ENCODE data around the gene ST8SIA6. TPM values are rescaled to one million over a fixed set of nuclear protein-coding genes. Genes with fewer than 3 reads are reported as not detected.

Gene ST8SIA6
- total RNA-seq, 2 experiments from 2014 or later: not detected

DNA sequence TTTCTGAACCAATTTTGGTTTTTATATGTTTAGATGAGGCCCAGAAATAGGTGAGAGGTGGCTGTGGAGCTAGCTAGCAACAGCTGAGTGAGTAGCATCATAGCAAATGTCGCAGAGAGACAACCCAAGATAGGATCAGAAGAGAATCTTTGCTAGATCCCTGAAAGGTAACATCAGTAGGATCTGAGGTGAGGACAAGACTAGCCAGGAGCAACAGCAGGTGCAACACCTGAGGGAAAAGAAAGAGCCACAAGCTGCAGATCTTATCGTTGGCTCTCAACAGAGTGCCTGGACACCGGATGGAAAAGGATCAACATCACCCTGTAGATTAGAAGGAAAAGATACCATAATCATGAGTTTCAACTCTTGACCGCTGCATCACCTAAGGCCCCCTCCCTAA is 4.4 kb downstream of the ST8SIA6 start:
- no peak overlapping the region for H3K4me2 ChIP-seq (ENCODE audit: low read length)
- H3K27ac ChIP-seq (ENCODE audit: low read depth, low read length, poor library complexity, severe bottlenecking): no peak overlapping the region
- ChIA-PET POLR2A (interaction anchor here (0.6 kb wide), 1 partner anchor 371 kb away, joined by 3 read pairs; no protein-coding TSS in a partner anchor), CTCF (ENCODE audit: unreplicated experiment) (no interaction called here)
- H3K79me2 ChIP-seq (ENCODE audit: insufficient read depth, low read depth, low read length): no peaks in the 10 kb centered on the region
- no peak for DNase-seq (ENCODE audit: low spot score)
- no peaks in the 10 kb centered on the region for H3K4me1 ChIP-seq (ENCODE audit: insufficient read depth, low read length, poor library complexity, severe bottlenecking)
- intact Hi-C loops (cut with micrococcal nuclease; ENCODE audit: unreplicated experiment): no loop called here
- no peaks in the 10 kb centered on the region for H3K36me3 ChIP-seq (ENCODE audit: insufficient read depth, low read length)
- H3K9me3 ChIP-seq (ENCODE audit: low read length): no peaks in the 10 kb centered on the region
- H3K9me2 ChIP-seq (ENCODE audit: insufficient read depth, low read length): no peaks in the 10 kb centered on the region
- no peaks in the 10 kb centered on the region for H4K20me1 ChIP-seq (ENCODE audit: insufficient read depth, low read length)
- TF ChIP-seq EZH2phosphoT487 (IDR thresholded peaks at IDR 0.05; ENCODE audit: borderline replicate concordance, low read depth, low read length): no peak
- TF ChIP-seq, protein P1, sequence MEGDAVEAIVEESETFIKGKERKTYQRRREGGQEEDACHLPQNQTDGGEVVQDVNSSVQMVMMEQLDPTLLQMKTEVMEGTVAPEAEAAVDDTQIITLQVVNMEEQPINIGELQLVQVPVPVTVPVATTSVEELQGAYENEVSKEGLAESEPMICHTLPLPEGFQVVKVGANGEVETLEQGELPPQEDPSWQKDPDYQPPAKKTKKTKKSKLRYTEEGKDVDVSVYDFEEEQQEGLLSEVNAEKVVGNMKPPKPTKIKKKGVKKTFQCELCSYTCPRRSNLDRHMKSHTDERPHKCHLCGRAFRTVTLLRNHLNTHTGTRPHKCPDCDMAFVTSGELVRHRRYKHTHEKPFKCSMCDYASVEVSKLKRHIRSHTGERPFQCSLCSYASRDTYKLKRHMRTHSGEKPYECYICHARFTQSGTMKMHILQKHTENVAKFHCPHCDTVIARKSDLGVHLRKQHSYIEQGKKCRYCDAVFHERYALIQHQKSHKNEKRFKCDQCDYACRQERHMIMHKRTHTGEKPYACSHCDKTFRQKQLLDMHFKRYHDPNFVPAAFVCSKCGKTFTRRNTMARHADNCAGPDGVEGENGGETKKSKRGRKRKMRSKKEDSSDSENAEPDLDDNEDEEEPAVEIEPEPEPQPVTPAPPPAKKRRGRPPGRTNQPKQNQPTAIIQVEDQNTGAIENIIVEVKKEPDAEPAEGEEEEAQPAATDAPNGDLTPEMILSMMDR (conservative IDR thresholded peaks at IDR 0.05; ENCODE audit: low read length): no peak
- H3K4me3 ChIP-seq (ENCODE audit: low read depth, low read length, poor library complexity, severe bottlenecking): no peak overlapping the region
- H2AFZ ChIP-seq (ENCODE audit: low read length): no peak overlapping the region
- BruUV-seq (replicated peaks): no TSS peak

GRCh38 chr10:17445400-17445998 is 8.9 kb downstream of the ST8SIA6 start:
- Histone ChIP-seq H3K4me3 (ENCODE audit: low read depth, low read length, poor library complexity, severe bottlenecking) (no peak overlapping the region), H3K27ac (ENCODE audit: low read depth, low read length, poor library complexity, severe bottlenecking) (no peak overlapping the region), H2AFZ (ENCODE audit: low read length) (no peak overlapping the region), H3K9me2 (ENCODE audit: insufficient read depth, low read length) (no peaks in the 10 kb centered on the region), H3K79me2 (ENCODE audit: insufficient read depth, low read depth, low read length) (no peaks in the 10 kb centered on the region), H3K9me3 (ENCODE audit: low read length) (no peaks in the 10 kb centered on the region), H3K4me1 (ENCODE audit: insufficient read depth, low read length, poor library complexity, severe bottlenecking) (no peaks in the 10 kb centered on the region), H3K4me2 (ENCODE audit: low read length) (no peak overlapping the region), H4K20me1 (ENCODE audit: insufficient read depth, low read length) (no peaks in the 10 kb centered on the region), H3K36me3 (ENCODE audit: insufficient read depth, low read length) (no peaks in the 10 kb centered on the region)
- no TSS peak for BruUV-seq (replicated peaks)
- POLR2A ChIA-PET: no interaction called here
- intact Hi-C loops (cut with micrococcal nuclease; ENCODE audit: unreplicated experiment): no loop called here
- TF ChIP-seq EZH2phosphoT487 (IDR thresholded peaks at IDR 0.05; ENCODE audit: borderline replicate concordance, low read depth, low read length): no peak
- TF ChIP-seq, protein P1 (conservative IDR thresholded peaks at IDR 0.05; ENCODE audit: low read length): no peak
- DNase-seq (ENCODE audit: low spot score): no peak
- CTCF ChIA-PET (ENCODE audit: unreplicated experiment): no interaction called here

- Histone ChIP-seq H3K9me3 (ENCODE audit: low read length) (no peaks in the 10 kb centered on the region), H3K4me2 (ENCODE audit: low read length) (no peak overlapping the region), H2AFZ (ENCODE audit: low read length) (no peak overlapping the region), H3K27ac (ENCODE audit: low read depth, low read length, poor library complexity, severe bottlenecking) (no peak overlapping the region), H3K4me3 (ENCODE audit: low read depth, low read length, poor library complexity, severe bottlenecking) (no peak overlapping the region), H4K20me1 (ENCODE audit: insufficient read depth, low read length) (no peaks in the 10 kb centered on the region), H3K79me2 (ENCODE audit: insufficient read depth, low read depth, low read length) (no peaks in the 10 kb centered on the region), H3K9me2 (ENCODE audit: insufficient read depth, low read length) (no peaks in the 10 kb centered on the region), H3K36me3 (ENCODE audit: insufficient read depth, low read length) (no peaks in the 10 kb centered on the region), H3K4me1 (ENCODE audit: insufficient read depth, low read length, poor library complexity, severe bottlenecking) (no peaks in the 10 kb centered on the region)
- CTCF ChIA-PET (ENCODE audit: unreplicated experiment): no interaction called here
- intact Hi-C loops (cut with micrococcal nuclease; ENCODE audit: unreplicated experiment): no loop called here
- no TSS peak for BruUV-seq (replicated peaks)
- TF ChIP-seq EZH2phosphoT487 (IDR thresholded peaks at IDR 0.05; ENCODE audit: borderline replicate concordance, low read depth, low read length): no peak
- TF ChIP-seq, protein P1 (conservative IDR thresholded peaks at IDR 0.05; ENCODE audit: low read length): no peak
- POLR2A ChIA-PET: no interaction called here
- no peak for DNase-seq (ENCODE audit: low spot score)
These were observed 10.0 kb downstream of the ST8SIA6 start for GRCh38 chr10:17444388-17444714.
